ENCODE results near the gene CELF6. TPM values are rescaled to one million over a fixed set of nuclear protein-coding genes. Genes with fewer than 3 reads are reported as not detected.

The CELF6 gene
- polyA plus RNA-seq, 1 of the 3 experiments (the other 2 are of a cell fraction) = 0.20 TPM

GRCh38 chr15:72237853-72238224 lies 82.1 kb downstream of the CELF6 start:
- peak overlapping the region; percentile 74 to 99 for H3K27ac ChIP-seq (ENCODE audit: low read depth in 2 of 2, low read length in 1 of 2)
- H4K20me1 ChIP-seq (ENCODE audit: insufficient read depth) = no peaks in the 10 kb centered on the region
- TF ChIP-seq PBX3 (IDR thresholded peaks at IDR 0.05) = no peak
- no peak for TF ChIP-seq GATA2 (CRISPR knock-in tag; IDR thresholded peaks at IDR 0.05)
- TF ChIP-seq RXRA (IDR thresholded peaks at IDR 0.05; ENCODE audit: borderline replicate concordance, low read depth) = no peak
- no peak for DNase-seq
- peak overlapping the region; percentile 61; the same call in 1 of the 2 replicates for H2AFZ ChIP-seq (ENCODE audit: low read depth)
- no peaks in the 10 kb centered on the region for H3K9me2 ChIP-seq
- POLR2A ChIA-PET = no interaction called here
- 70% methylated on average over 1 of the region's 1 CpG for WGBS (ENCODE audit: low lambda C conversion rate)
- H3K27me3 ChIP-seq (ENCODE audit: insufficient read depth) = no peaks in the 10 kb centered on the region
- peaks cover 28% of the 10 kb centered on the region for H3F3A ChIP-seq (replicated peaks; ENCODE audit: insufficient read depth)
- no peaks in the 10 kb centered on the region for H3K9me3 ChIP-seq
- CTCF ChIA-PET = interaction anchor here (2.3 kb wide), 1 partner anchor 38 kb away, joined by 10 read pairs; no protein-coding TSS in a partner anchor
- H3K4me2 ChIP-seq = peak overlapping the region; percentile 94; the same call in 1 of the 2 replicates
- H3K4me1 ChIP-seq (ENCODE audit: control insufficient read depth in 1 of 2, insufficient read depth in 2 of 2, low read depth in 1 of 2, low read length in 1 of 2) = peaks cover 4 to 19% of the 10 kb centered on the region in 2 experiments; a peak in 3 of 4 replicates
- no peak overlapping the region for H3K4me3 ChIP-seq (ENCODE audit: low read depth in 2 of 2, low read length in 1 of 2)
- H3K9ac ChIP-seq = peak overlapping the region; percentile 88; the same call in 1 of the 2 replicates
- peaks cover 11 to 28% of the 10 kb centered on the region in 2 experiments for H3K36me3 ChIP-seq (replicated peaks in 1 of 2; ENCODE audit: control insufficient read depth in 1 of 2, insufficient read depth in 2 of 2, low read length in 1 of 2)
- H3K79me2 ChIP-seq (ENCODE audit: insufficient read depth) = peaks cover 28% of the 10 kb centered on the region

- POLR2A ChIA-PET = no interaction called here
- Histone ChIP-seq H4K20me1 (ENCODE audit: insufficient read depth) (no peaks in the 10 kb centered on the region), H3K4me3 (ENCODE audit: low read depth in 2 of 2, low read length in 1 of 2) (peak overlapping the region; percentile 40 to 73; a peak in 3 of 4 replicates), H3K79me2 (ENCODE audit: insufficient read depth) (peaks cover 33% of the 10 kb centered on the region), H3K4me1 (ENCODE audit: control insufficient read depth in 1 of 2, insufficient read depth in 2 of 2, low read depth in 1 of 2, low read length in 1 of 2) (peaks cover 8 to 25% of the 10 kb centered on the region in 2 experiments), H3K27ac (ENCODE audit: low read depth in 2 of 2, low read length in 1 of 2) (peak overlapping the region; percentile 78 to 99), H3K36me3 (replicated peaks in 1 of 2; ENCODE audit: control insufficient read depth in 1 of 2, insufficient read depth in 2 of 2, low read length in 1 of 2) (peaks cover 7 to 22% of the 10 kb centered on the region in 2 experiments), H3K9me2 (no peaks in the 10 kb centered on the region), H3F3A (replicated peaks; ENCODE audit: insufficient read depth) (peaks cover 34% of the 10 kb centered on the region), H2AFZ (ENCODE audit: low read depth) (peak overlapping the region; percentile 61; the same call in 1 of the 2 replicates), H3K9me3 (no peaks in the 10 kb centered on the region), H3K27me3 (ENCODE audit: insufficient read depth) (no peaks in the 10 kb centered on the region), H3K9ac (peak overlapping the region; percentile 88), H3K4me2 (peak overlapping the region; percentile 94)
- DNase-seq = peak; percentile 15
- 7% methylated on average over 3 of the region's 3 CpGs for WGBS (ENCODE audit: low lambda C conversion rate)
- CTCF ChIA-PET = interaction anchor here (1.2 to 2.3 kb wide), 2 partner anchors 10 to 38 kb away, joined by 5 to 10 read pairs; no protein-coding TSS in a partner anchor
- no peak for TF ChIP-seq USF1 (IDR thresholded peaks at IDR 0.05; ENCODE audit: borderline replicate concordance, low read depth)
- peak; percentile 28; the same call in 1 of the 2 replicates for TF ChIP-seq NFIC (IDR thresholded peaks at IDR 0.05; ENCODE audit: borderline replicate concordance)
- TF ChIP-seq CHD2 (IDR thresholded peaks at IDR 0.05; ENCODE audit: low read length, partially characterized antibody) = no peak
- TF ChIP-seq FOXM1 (IDR thresholded peaks at IDR 0.05; ENCODE audit: low read depth) = no peak
- peak; percentile 74 for TF ChIP-seq TCF12 (IDR thresholded peaks at IDR 0.05)
- TF ChIP-seq IRF3 (IDR thresholded peaks at IDR 0.05; ENCODE audit: low read depth, low read length) = no peak
- TF ChIP-seq RXRA (IDR thresholded peaks at IDR 0.05; ENCODE audit: borderline replicate concordance, low read depth) = 0 out of 2 replicates have a peak, but pooled peaks have one; percentile 37
- TF ChIP-seq NRF1 (IDR thresholded peaks at IDR 0.05; ENCODE audit: low read depth, low read length) = no peak
- no peak for TF ChIP-seq MEF2A (IDR thresholded peaks at IDR 0.05; ENCODE audit: borderline replicate concordance, low read depth)
- no peak for TF ChIP-seq MAX (IDR thresholded peaks at IDR 0.05; ENCODE audit: low read depth)
- peak; percentile 95 for TF ChIP-seq TAF1 (IDR thresholded peaks at IDR 0.05; ENCODE audit: borderline replicate concordance, low read depth, low read length)
- no peak for TF ChIP-seq RFX5 (IDR thresholded peaks at IDR 0.05; ENCODE audit: low read length)
- TF ChIP-seq FOSL2 (IDR thresholded peaks at IDR 0.05; ENCODE audit: borderline replicate concordance, low read depth) = peak; percentile 86
- TF ChIP-seq MXI1 (IDR thresholded peaks at IDR 0.05; ENCODE audit: low read depth, low read length) = no peak
- no peak for TF ChIP-seq GABPA (IDR thresholded peaks at IDR 0.05; ENCODE audit: low read depth)
- no peak for TF ChIP-seq USF2 (IDR thresholded peaks at IDR 0.05; ENCODE audit: borderline replicate concordance, low read depth, low read length)
- peak; percentile 52; the same call in 1 of the 2 replicates for TF ChIP-seq YY1 (IDR thresholded peaks at IDR 0.05; ENCODE audit: low read depth)
- TF ChIP-seq POLR2AphosphoS5 (IDR thresholded peaks at IDR 0.05; ENCODE audit: low read depth, low read length) = peak; percentile 89
- TF ChIP-seq CTCF (IDR thresholded peaks at IDR 0.05) = no peak
Observed at GRCh38 chr15:72237029-72237852, 82.7 kb downstream of the CELF6 start.
